Activated CD8-positive, alpha-beta memory T cell treated with anti-CD3 and anti-CD28 coated beads, Interleukin-2, amount 50 U/mL, for 4 hours (primary cell): ENCODE data around the gene RPS21.
"Not testable (repeated sequence)": the region's sequence is repeated elsewhere in the genome, so short reads cannot be mapped to it uniquely, and the experiment has no call there.

Experiments
- DNase-seq: peaks from one replicate; pipeline ENCODE4 v3.0.0-alpha.2; 2020

The RPS21 gene

DNA sequence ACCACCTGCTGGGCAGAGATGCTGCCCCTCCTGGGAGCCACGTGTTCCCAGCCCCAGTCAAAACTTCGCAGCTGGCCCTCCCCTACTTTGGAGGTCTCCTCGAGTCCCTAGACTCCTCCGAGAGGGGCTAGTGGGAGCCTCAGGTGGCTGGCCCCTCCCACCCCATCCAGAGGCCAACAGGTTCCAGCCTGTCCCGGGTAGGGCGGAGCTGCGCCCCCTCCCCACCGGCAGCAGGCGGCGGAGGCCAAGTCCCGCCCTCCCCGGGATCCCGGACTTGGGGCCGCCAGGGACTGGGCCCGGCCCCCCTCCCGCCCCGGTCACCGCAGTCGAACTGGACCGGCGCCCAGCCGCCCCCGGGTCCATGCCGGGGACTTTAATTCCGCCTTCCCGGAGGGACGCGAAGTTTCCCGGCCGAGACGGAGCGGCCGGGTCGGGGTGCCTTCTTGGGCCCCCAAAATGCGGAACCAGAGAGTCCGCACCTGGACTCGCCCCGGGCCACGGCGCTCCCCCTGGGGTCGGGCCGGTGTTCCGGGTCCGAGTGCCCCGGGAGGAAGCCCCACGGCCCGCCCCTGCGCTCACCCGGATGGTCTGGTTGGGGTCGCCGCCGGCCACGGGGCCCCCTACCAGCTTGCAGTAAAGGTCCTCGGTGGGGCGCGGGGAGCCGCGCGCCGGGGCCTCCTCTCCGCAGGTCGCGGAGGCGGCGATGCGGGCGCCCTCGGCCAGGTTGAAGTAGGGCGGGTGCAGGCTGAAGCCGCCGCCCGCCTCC lies 20.4 kb upstream of the RPS21 start:
- DNase-seq: no peak

DNA sequence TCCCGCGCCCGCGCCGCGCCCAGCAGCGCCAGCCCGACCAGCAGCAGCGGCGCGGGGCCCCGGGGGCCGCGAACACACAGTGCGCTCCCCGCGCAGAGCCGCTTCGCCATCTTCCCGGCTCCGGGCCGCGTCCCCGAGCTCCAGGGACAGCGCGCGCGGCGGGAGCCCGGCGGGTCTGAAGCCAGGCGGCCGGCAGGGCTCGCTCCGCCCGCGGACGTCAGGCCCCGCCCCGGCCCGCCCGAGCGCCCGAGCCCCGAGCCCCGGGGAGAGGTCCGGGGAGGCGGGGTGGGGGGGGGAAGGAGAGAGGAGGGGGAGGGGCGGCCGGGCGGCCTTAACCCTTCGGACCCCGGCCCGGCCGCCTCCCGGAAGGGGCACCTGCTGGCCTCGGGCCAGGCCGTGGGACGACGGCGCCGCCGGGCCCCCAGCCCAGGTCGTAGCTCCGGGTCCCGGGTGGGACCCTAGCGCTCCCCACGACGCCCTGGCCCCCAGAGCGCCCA lies 19.7 kb upstream of the RPS21 start, which contains the start of gene LAMA5:
Gene LAMA5 (minus strand): TSS at position 177 of the 497 bp plus-strand sequence. CDS start 67 bp downstream, at position 110.
- no peak for DNase-seq

DNA sequence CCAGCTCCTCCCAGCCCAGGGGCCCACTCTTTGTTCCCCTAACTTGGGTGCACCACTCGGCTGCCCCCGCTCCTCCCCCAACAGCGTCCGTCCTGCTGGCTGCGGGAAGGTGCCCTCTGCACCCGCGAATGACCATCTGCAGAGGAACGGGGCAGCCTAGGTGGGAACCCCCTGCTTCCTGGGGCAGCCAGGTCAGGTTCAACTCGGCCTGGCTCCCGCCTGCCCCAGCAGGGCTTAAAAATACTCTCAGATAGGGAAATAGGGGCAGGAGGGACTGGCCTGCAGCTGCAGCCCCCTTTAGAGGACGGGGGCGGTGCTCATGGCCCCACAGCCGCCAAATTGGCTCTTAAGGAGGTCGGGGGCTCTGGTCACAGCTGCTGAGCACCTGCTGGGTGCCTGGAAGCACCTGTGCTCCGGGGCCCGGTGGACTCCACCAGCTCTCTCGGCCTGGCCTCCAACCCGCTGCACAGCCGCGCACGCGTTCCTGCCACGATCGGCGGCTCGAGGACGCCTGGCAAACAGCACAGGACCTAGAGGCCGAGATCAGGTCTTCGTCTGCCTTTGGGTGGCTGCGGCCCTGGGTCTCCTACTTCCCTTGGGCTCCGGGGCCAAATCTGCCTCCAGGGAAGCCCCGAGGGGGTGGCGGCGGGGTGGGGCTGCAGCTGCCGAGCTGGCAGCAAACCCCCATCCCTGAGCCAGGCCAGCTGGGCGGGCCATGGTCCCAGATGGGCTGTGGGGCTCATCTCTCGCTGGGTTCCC lies 19.1 kb upstream of the RPS21 start:
- DNase-seq: no peak

GRCh38 chr20:62368392-62368975 lies 18.4 kb upstream of the RPS21 start:
- no peak for DNase-seq

GRCh38 chr20:62368976-62369814 lies 17.7 kb upstream of the RPS21 start:
- no peak for DNase-seq

DNA sequence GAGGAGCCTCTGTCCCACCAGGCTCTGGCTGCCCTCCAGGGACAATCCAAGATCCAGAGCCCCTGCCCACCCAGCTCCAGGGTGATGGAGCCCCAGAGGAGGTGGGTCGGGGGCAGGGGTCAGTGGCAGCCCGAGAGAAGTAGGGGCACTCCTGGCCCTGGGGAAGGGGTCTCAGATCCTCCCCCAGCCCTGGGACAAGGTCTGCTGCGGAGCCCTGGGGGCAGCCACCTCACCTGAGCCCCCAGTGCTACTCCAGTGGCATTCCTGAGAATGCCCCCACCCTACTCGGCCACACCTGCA lies 17.1 kb upstream of the RPS21 start:
- DNase-seq: no peak

DNA sequence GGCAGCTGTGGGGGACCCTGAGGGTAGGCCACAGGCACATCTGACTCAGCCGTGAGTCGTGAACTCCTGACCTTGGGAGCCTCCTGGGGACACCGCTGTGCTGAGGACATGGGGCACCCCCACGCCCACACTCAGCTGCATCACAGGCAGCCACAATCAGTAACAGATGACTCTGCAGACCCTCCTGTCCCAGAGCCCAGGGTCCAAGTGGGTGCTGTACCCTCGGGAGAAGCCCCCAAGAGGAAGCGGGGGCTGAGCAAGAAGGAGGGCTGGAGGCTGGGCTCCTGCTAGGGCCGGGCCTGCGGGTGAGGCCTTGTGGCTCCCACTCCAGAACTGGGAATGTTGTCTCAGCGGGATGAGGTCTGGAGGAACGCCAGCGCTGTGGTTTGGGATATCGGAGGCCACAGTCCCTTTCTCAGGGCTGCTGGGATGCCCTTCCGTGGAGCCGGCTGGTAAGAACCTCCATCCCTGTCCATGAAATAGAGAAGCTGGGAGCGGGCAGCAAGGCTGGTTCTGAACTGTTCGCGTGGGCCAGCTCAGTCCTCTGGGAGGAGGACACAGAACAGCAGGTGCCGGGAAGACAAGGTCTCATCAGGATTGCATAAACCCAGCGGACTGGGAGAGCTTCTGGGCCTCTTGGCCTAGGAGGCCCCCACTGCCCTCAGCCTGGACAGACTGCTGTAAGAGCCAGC lies 16.6 kb upstream of the RPS21 start:
- DNase-seq: no peak

GRCh38 chr20:62370807-62371587 lies 15.9 kb upstream of the RPS21 start:
- DNase-seq: no peak

DNA sequence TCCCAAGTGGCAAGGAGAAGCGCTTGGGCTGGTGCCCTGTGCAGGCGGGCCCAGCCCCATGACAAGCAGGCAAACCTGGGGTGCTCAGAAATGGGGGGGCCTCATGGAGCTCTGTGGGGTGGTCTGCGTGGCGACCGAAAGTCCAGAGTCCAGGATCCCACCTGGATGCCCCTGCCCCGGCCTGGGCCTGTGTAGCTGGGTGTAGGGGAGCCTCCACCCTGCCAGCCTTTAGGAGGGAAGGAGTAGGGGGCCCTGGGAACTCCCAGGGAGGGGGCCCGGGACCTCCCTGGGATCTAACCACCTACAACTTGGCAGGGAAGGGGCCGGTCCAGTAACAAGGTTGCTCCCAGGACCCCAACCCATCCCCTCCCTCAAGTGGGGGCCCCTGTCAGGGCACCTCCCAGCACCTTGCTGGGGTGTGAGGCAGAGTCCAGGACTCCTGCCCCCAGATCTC lies 15.3 kb upstream of the RPS21 start:
- DNase-seq: no peak

DNA sequence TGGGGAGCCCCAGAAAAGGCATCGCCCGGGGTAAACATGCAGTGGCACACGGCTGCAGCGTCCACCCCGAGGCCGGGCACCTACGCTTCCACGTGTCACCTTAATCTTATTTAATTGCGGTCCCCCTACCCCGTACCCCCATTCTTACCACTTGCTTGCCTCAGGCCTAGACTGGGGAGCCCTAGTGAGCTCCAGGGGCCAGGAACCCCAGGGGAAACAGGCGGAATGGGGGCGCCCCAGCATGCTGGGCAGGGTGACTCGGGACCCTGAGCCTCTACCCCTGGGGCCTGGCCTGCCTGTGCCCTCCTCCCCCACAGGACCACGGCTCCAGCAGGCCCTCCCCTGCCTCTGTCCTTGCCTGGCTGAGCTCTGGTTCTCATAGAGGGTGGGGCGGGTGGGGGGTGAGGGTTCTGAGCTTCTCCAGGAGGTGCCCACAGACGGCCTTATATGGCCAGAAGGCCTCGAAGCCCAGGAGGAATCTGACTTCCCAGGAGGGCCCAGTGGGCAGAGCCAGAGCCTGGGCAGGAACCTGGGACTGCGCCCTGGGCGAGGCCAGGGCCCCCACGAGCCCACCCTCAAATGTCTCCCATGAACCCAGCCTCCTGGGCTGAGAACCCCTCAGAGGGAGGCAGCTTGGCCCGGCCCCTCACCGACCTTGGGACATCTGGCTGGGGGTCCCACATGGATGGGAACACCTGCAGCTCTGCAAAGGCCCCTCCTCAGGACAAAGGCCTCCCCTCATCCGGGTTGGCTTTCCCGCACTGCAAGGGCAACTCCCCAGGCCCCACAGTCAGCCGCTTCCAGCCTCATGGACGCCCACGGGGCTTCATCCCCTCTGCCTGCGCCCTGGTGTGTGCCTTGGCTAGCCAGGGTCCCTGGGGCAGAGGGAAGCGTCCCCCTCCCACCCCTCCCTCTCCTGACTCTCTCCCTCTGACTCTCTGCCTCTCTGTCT lies 14.6 kb upstream of the RPS21 start:
- no peak for DNase-seq

DNA sequence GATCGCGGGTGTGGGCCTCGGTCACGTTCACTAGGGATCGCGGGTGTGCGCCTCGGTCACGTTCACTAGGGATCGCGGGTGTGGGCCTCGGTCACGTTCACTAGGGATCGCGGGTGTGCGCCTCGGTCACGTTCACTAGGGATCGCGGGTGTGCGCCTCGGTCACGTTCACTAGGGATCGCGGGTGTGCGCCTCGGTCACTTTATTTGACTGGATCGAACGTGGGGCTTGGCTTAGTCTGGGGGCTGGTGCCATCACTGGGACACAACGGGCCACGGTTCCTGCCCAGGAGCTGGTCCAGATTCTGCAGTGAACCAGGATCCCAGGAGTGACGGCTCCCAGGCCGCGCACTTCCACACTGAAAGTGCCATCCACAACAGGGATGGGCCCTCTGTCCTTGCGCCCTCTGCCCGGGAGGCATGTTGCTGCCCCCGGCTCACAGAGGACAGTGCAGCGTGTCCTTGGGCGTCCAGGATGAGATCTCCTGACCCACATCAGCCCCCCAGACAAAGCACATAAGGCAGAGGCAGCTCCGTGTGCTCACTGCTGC lies 13.2 kb upstream of the RPS21 start:
- DNase-seq: not testable (repeated sequence)

- no peak for DNase-seq
Measured at GRCh38 chr20:62374331-62375152, 12.4 kb upstream of the RPS21 start.

DNA sequence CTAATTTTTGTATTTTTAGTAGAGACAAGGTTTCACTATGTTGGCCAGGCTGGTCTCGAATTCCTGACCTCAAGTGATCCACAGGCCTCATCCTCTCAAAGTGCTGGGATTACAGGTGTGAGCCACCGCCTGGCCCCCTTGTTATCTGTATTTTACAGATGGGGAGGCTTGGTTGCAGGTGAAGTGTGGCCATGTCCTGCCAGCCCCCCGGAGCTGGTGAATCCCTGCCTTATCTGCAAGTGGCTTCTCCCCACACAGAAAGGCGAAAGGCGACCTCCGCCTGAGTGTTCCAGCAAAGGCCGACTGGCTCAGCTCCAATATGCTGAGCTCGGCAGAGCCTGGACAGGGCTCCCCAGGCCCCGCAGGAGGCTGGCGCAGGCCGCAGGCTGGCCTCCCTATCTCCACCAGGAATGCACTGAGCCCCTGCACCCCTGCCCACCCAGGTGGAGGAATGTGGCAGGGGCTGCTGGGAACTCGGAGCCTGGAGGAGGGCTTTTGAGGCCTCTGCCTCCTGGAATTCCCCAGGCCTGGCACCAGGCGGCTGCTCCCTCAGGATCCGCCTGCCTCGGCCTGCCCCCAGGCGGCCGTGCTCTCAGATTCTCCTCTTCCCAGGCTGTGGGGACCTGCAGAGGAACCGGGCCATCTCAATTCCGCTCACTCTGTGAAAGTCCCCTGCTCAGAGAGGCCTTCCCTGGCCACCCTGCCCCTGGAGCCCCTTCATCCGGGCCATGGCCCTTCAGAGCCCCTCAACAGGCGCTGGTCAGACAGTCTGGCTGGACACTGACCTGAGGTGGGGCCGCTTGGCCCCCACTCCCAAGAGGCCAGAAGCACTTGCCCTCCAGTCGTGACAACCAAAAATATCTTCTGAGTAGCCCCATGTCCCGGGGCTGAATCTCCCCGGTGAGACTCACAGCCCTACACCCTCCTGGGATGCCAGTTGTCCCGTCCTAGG lies 10.5 kb upstream of the RPS21 start:
- DNase-seq: no peak

DNA sequence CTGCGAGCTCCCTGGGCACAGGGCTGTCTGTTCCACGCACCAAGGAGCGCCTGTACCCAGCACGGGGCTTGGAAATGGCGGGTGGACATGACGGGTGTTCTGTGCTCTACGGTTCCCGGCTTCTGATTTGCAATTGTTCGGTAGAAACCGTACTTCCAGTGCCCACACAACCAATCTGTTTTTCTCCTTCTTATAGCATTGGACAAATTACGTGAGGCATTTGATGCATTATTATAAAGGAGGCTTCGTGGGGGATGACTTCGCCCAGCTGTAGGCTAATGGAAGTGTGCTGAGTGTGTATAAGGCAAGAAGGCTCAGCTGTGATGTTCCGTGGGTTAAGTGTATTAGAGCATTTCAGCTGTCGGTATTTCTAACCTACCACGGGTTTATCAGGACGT lies 9.8 kb upstream of the RPS21 start:
- DNase-seq: no peak

- DNase-seq: no peak
Measured at GRCh38 chr20:62377615-62378178, 9.2 kb upstream of the RPS21 start.

DNA sequence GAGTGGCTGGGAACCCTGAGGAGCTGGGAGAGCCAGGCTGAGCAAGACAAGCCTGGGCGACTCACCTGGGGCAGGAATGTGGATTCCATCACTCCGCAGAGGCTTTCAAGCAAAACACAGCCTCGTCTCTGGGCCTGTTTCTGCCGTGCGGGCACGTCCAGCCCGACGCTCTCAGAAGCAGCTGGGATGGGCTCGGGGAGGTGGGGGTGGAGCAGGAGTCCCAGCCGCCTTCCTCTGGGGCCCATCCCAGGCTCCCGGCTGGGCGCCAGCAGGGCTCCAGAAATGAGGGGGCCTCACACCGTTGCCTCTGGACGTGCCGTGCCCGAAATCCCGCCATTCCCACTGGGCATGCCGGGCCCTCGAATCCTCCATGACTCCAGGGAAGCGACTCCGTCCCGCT lies 8.7 kb upstream of the RPS21 start:
- no peak for DNase-seq

GRCh38 chr20:62381202-62381797 lies 5.6 kb upstream of the RPS21 start:
- no peak for DNase-seq
